Stromal cell of bone marrow (primary cell): ENCODE data around the gene EPHA2.
"Not testable (repeated sequence)": the region's sequence is repeated elsewhere in the genome, so short reads cannot be mapped to it uniquely, and the experiment has no call there.

Experiments used
- DNase-seq: peaks from one replicate; pipeline ENCODE4 v3.0.0-alpha.2; 2012; ENCODE audit warnings: low read depth

EPHA2 gene

DNA sequence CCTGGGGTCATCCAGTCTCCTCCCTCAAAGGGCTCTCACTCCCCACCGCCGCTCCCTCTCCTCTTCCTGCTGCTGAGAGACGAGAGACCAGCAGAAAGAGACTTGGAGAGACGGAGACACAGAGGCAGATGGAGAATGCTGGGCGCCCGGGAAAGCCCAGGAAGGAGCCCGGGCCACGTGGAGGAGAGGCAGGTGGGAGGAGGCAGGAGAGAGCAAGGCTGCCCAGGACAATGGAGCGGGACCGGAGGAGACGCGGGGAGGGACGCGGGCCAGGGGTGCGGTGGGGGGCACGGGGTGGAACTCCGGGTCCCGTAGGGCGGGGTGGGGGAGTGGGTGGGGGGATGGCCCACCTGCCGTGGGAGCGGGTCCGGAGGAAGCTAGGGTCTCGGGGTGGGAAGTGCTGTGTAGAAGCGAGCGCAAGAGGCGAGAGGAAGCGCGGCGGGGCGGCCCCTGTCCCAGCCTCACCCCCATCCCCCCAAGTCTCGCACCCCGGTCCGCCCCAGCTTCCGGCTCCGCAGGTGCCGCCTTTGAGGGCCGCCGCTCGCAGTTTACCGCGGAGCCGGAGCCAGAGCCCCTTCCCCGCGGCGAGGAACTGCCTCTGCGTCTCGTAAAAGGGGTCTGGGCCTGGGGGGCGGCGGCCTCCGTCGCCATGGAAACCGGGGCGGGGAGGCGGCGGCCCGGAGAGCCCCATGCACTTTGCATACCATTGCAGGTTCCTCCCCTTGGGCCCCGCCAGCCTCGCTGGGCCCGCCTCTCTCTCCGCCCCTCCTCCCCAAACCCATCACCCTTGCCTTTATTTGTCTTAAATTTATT is 11.7 kb upstream of the EPHA2 start:
- DNase-seq: no peak

DNA sequence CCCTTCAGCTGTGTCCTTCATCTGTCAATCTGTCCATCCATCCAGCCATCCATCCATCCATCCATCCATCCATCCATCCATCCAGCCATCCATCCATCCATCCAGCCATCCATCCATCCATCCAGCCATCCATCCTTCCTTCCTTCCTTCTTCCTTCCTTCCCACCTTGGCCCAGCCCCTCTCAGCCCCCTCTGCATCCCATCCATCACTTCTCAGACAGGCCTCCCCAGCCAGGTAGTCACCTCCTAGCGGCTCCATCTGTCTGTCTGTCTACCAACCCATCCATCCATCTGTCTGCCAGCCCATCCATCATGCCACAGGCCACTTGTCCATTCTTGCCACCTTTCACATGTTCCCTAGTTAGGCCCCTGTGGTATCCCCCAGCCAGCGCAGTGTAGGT is 10.2 kb upstream of the EPHA2 start:
- DNase-seq: no peak

DNA sequence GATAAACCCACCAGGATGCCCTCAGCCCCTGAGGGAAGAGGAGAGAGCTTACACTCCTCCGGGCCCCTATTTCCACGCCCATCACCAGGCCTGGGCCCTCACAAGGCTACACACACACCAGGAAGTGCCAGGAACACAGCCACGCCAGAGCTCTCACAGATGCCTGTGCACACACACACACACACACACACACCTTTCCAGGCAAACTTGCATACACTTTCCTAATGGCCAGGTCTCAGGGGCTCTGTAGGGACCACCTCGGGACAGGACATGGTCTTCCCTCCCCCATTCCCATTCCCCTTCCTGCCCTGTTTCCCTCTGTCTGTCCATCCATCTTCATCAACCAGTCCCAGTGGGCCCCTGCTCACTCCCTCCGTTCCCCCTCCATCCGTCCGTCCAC is 9.7 kb upstream of the EPHA2 start:
- no peak for DNase-seq

DNA sequence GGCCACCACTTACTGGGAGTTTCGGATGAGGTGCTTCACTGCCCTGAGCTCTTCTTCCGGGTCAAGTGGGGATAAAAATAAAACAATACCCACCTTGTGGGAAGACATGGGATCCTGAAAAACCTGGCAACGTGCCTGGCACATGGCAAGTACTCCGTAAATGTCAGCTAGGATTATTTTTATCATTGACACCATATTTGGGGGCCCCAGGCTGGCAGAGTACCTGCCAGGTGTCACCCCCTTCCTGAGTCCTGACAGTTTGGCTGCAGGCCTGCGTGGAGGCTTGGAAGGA is 9.2 kb upstream of the EPHA2 start:
- no peak for DNase-seq

DNA sequence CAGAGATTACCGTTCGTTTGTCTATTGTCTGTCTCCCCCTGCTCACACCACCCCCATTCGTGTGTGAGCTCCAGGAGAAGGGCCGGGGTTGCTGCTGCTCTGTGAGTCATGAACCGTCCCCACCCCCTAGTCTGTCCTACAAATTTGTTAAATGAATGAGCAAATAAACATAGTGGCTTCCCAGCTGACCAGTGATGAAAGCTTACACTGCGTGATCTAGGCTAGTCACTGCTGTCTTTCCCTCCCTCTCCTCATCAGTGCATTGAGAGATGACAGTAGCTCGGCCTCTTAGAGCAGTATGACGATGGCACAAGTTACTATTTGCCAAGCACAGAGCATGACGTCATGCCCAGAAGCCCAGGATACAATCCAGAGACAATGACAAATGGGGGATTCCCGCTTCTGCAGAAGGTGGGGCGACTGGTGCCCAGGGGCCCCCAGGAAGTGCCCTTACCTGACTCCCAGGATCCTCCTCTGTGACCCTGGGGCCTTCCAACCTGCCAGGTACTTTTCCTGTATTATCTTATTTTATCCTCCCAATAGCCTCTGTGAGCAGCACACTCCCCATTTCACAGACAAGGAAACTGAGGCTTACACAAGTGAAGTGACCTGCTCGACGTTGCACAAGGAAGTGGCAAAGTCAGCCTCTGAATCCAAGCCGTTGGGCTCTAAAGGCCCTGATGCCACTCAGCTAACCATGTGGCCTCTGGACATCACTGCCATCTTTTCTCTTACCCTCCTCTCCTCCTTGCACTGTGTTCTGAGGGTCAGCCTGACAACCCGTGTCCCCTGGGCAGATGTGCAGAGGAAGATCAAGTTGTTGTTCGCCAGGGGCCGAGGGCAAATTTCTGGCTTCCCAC is 8.6 kb upstream of the EPHA2 start:
- peak; percentile 94 for DNase-seq

DNA sequence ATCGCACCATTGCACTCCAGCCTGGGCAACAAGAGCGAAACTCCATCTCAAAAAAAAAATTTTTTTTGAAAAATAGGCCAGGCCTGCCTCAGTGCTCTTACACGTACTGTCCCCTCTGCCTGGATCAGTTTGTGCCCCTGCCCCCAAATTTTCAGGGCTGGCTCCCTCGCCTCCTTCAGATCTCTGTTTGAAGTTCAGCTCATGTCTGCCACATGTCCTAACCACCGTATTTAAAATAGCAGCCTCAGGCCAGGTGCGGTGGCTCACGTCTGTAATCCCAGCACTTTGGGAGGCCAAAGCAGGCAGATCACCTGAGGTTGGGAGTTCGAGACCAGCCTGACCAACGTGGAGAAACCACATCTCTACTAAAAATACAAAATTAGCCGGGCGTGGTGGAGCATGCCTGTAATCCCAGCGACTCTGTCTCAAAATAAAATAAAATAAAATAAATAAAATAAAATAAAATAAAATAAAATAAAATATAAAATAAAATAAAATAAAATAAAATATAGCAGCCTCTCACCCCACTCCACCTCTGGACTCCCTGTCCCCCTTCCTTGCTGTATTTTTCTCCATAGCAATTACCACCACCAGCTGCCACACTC is 7.8 kb upstream of the EPHA2 start:
- not testable (repeated sequence) for DNase-seq

DNA sequence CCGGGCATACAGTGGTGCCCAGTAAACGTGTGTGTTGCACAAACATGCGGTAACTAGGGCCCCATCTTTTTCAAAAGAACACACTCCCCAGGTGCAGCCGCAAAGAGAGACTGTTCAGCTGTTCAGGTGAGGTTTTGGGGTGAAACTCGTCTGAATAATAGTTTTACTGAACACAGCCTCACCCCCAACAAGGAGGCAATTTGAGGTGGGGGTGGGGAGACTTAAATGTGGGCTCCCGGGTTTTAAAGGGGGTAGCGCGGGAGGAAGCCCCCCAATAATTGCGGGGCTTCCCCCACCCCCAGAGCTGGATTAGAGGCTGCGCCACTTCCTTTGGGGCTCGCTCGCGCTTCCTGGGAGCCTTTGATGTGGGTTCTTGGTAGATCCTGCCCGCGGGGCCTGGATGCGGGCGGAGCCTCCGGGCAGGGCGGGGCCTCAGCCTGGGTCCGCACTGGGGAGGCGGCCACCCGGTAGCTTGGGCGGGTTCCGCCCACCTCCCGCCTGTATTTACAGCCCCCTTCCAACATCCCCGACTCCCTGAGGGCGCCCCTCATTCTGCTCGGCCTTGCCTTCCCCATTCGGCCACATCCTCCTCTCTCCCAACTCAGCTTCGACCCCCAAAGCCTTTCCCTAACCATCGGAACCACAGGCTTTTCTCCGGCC is 6.4 kb upstream of the EPHA2 start:
- no peak for DNase-seq

DNA sequence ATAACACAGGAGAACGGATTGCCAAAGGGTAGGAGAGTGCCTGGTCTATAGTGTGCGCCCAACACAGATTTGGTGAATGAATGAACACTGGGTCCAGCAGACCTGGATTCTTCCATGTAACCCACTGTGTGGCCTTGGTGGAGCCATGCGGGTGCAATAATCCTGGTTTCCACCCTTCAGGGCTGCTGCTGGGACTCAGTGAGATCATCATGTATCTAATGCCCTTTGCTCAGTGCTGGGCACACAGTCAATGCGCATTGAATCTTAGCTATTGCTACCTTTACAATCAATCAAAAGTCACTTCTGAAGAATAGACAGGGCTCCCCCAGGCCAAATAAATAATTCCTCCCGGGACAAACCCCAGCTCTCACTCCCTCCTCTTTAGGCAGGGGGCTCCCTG is 5.8 kb upstream of the EPHA2 start:
- no peak for DNase-seq

DNA sequence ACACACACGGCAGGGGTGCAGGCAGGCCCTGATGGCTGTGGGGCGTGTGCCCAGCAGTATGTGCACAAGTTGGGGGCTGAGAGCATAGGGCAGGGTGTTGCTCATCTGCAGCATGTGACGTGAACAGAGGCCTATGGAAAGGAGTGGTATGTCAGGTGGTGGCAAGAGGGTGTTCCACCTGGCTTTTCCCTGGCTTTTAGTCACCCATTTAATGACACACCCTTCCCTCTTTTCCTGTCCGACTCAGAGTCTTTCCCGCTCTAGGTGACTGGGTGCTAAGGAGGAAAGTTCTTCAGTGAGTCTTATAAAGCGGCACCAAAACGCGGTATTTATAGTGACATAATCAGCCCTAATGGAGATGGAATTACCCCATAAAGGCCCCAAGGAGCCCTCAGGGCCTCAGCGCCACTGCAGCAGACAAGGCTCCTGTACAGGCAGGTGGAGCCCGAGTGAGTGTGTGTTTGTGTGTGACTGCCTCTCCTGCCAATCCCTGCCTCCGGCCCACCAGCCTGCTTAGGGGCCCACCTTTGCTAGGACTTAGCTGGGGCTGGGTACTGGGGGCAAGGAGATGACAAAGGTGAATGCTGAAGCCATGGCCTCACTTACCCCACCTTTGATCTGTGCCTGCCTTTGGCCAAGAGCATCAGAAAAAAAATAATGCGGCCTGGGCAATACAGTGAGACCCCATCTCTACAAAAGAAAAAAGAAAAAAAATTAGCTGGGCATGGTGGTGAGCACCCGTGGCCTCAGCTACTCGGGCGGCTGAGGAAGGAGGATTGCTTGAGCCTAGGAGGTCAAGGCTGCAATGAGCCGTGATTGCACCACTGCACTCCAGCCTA is 3.3 kb upstream of the EPHA2 start:
- DNase-seq: no peak

DNA sequence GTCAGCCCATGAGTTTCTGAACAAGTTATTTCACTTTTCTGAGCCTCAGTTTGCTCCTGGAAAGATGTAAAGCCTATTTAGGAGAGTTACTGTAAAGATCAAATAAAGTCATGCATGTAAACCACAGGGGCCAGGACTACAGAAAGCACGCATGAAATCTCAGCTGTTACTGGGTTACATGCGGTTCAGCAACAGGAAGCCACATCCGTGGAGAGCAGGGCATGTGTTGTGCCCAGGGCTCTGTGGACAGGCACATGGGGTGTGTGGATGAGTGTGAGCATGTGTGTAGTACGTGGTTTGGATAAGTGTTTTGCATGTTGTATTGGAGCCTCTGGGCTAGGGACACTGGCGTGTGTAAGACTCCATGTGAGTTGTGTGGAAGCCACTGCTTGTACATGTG is 2.2 kb upstream of the EPHA2 start:
- DNase-seq: no peak

DNA sequence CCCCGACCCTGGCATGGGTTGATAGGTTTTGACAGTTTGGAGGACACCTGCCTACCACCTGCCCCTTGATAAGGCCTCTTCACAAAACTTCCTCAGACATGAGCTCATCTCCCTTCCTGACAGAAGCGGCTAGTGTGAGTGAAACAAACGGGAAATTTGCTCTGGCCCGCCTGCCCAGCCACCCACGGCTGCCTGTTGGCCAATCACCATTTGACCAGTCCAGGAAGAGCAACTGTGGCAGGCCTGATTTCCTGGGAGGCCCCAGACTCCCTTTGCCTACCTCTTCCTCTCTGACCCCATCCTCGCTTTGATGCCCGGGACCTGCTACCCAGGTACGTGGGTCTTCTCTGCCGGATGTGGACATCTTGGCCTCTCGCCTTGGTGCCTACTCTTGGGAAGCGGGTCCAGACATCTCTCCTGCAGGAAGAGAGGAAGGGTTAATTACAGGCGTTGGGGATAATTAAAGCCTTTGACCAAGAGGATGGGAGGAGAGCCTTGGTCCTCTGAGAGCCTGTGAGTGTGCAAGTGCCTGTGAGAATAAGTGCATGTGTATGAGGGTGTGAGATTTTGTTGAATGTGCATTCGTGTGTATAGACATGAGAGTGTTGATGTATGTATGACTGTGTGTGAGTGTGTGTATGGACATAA is 1.1 kb upstream of the EPHA2 start:
- no peak for DNase-seq

DNA sequence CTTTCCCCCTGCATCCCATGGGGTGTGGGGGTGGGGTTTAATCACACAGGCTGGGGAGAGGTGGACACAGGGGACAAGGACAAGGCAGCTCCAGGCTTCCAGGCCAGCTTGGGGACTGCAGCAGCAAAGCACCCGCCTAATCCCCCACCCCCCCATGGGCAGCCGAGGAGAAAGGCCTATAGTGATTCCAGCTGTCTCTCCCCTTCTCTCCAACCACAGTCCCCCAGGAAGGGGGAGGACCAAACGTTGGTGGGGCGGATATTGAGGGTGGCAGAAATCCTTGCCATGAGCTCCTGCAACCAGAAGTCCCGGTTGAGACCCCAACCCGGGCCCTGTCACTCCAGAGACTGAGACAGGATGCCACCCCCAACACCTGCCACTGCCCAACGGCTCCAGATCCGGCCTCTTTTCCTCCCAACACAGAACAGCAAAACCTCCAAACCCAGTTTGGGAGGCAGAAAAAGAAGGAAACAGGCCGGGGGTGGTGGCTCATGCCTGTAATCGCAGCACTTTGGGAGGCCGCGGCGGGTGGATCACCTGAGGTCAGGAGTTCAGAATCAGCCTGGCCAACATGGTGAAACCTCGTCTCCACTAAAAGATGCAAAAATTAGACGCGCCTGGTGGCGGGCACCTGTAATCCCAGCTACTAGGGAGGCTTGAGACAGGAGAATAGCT is 1.7 kb downstream of the EPHA2 start:
- no peak for DNase-seq

DNA sequence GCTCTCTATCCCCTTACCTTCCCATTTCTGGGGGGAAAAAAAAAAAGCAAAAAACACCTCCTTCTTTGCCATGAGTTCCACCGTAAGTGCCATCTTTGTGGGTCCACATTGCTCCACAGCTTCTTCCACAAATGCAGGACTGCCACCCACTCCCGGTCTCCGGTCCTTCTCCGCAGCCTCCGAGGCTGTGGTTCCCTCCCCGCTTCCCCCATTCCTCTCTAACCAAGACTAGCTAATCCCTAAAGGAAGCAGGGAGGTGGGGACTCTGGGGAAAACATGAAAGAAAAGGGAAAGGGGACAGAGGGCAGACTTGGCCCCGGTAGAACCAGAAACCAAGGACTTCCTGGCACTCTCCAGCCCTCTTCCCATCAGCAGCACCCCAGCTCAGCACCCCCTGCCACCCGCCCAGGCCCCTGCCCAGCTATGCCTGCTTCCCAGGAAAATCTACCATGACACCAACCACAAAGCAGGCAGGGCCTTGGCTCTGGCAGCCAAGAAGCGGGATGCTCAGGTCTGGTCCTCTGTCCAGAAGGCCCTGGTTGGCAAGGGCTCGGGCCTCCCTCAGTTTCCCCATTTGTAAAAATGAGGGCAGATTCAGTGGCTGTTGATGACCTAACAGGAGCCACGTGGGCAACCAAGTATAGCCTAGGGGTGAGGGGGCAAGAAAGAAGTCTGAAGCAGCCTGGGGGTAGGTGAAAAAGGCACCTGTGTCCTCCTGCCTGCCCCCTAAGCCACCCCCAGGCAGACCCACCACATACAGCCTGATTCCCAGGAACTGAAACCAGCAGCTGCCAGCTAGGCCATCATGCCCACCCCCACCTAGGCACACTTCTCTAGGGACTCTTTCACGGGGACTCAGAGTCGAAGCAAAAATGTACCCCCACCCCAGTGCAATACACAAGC is 2.5 kb downstream of the EPHA2 start:
- no peak for DNase-seq

DNA sequence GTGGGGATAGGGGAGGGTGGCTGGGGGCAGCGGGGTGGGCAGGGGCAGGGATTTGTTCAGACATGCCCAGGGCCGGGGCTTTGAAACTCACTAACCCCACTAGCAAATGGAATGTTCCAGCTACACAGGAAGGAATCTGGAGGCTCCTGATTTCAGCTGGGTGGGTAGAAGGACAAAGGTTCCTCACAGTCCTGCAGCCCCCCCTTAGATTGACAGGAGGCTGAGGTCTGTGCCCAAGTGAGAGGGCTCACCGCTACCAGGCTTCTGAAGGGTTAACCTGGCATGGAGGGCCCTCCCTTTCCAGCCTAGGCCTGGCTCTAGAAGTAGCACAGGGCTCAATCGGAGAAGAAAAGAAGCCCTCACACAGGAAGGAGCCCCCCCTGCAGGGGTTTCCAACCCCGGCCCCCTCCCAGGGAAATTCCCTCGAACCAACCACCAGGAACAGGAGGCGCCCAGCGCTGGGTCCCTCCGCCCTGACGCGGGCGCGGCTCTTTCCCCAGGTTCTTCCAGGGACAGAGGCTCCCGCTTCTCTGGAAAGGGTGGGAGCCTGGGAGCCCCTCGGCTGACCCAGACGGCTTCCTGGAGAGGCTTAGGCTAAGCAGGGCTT is 3.3 kb downstream of the EPHA2 start:
- no peak for DNase-seq

DNA sequence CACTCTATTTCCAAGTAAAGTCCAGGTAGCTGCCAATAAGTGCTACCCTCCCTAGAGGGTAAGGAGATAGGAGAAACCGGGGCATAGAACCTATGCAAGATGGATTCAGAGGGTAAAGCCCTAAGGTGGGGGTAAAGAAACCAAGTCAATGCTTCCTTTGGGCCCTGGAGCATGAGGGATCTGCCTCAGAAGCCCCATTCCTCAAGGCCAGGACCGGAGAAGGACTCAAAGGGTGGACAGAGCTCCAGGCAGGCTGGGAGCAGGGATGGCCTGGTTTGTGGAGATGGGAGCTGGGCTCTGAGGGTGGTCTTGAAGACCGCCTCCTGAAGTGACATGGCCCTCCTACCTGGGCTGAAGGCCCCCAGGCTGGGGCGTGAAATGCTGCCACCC is 3.9 kb downstream of the EPHA2 start:
- DNase-seq: no peak

DNA sequence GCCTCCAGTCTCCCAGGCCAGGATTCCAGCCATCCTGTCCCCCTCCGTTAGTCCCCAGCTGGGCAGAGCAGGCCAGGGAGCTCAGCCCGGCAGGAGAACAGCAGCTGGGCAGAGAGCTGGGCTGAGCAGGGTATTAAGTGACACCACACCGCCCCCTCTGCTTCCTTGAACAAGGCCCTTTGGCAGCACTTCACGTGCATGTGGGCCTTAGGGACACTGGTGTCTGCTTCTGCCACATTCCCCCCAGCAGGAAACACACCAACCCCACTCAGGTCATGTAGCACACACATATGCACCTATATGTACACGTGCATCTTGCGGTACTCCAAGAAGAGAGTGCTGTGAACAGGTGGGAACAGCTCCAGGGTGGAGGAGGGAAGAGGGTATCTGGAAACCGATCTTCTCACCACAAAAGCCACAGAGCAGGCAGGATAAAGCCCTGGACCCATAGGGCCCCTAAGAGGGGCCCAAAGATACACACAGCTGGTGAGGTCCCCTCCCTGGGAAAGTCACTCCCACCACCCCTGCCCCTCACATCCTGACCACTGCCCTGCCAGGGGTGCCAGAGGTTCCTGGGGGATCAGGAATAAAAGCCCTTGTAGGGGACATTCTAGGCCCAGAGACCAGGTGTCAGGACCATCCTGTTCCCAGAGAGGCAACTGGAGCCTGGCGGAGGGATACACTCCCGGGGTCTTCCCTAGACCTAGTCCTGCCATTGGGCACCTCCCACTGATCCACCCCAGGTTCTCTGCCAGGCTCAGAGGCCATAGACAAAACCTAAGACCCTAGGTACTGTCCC is 4.5 kb downstream of the EPHA2 start:
- no peak for DNase-seq

DNA sequence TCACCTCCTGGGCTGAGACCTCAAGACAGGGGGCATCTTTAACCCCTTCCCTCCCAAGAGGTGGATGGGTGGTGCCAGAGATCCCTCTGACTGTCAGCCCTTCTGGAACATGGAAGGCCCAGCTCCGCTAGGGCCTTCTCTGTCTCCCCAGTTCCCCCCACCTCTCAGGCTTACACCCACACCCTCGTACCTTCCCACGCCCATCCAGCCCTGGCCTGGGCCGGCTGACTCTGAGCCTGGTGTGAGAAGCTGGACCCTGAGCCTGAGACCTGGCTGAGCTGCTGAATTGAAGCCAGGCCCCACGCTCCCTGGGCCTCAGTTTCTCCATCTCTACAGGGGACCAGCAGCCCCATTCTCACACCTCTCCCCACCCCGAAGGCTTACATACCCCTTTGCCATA is 5.4 kb downstream of the EPHA2 start:
- no peak for DNase-seq
